Pons (tissue), 1 donor: ENCODE measurements around the gene MDP1.
"Not testable (repeated sequence)": the region's sequence is repeated elsewhere in the genome, so short reads cannot be mapped to it uniquely, and the experiment has no call there.

Experiments used
- DNase-seq: peaks from one replicate; pipeline ENCODE4 v3.0.0-alpha.2; 2016; ENCODE audit warnings: low spot score

MDP1 gene

GRCh38 chr14:24250354-24250753 is 34.5 kb upstream of the MDP1 start:
- no peak for DNase-seq

GRCh38 chr14:24249230-24250021 is 33.6 kb upstream of the MDP1 start:
- DNase-seq, result no peak

GRCh38 chr14:24247422-24247821 is 31.6 kb upstream of the MDP1 start:
- DNase-seq, result no peak

GRCh38 chr14:24246765-24247212 is 30.9 kb upstream of the MDP1 start:
- DNase-seq, result no peak

- DNase-seq, result not testable (repeated sequence)
Measured at GRCh38 chr14:24245350-24245749, 29.5 kb upstream of the MDP1 start.

- peak; percentile 23 for DNase-seq
Measured at GRCh38 chr14:24243336-24243836, 27.5 kb upstream of the MDP1 start.

DNA sequence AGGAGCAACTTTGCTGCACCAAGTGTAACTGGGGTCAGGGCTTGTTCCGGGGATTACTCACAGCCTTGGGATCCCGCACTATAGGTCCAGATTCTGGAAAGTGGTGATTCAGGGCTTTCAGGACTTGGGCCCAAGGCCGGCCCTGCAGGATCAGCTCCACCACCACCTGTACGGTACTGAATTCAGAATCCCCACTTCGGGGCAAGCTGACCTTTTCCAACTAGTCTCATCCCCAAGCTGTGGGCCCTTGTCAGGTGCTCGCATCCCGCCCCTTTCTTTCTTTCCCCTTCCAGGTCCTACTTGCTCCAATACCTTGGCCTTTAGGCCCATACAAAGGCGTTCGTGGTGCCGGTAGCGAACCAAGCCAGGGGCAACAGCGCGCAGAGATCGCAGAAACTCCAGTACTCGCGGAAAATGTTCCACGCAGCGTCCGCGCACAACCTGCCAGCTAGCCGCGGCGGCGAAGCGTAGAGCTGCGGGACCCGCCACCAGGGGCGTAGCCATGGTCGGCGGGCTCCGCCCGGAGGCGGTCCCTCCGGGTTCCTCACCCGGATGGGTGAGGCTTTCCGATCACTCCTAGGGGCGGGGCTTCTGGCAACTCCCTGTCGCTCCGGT is 26.1 kb upstream of the MDP1 start:
- no peak for DNase-seq

DNA sequence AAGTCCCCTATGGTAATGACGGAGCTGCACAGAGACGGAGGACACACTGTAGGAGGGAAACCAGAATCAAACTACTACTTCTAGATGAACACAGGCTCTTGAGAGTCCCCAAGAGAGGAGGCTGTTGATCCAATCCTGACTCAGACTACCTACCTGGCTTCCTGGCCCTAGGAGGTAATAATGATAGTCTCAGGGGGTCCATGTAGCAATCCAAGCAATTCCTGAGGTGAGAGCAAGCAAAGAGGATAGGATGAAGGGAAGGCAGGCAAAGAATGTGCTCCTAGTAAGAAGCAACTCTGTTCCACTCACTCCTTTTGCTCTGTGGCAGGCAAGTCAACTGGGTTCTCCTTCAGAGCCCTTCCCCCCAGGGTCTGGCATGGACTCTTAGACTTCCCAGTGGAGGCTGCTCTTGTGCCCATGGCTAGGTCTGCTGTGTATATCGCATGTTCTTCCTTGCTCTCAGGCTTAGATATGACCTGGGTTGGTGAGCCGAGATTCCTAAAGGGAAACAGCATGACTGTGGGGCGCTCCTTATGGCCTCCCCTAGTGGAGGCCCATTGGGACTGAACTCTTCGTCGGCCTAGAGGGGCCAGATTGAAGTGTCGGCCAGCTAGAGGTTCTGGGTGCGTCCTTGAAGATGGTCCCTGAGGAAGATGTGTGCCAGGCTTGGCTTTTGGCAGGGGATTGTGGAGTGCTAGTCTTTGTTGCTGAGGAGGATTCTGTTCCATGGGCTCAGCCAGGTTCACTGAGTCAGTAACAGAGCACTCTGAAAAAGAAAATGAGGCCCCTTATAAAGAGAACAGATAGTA is 24.4 kb upstream of the MDP1 start:
- no peak for DNase-seq

DNA sequence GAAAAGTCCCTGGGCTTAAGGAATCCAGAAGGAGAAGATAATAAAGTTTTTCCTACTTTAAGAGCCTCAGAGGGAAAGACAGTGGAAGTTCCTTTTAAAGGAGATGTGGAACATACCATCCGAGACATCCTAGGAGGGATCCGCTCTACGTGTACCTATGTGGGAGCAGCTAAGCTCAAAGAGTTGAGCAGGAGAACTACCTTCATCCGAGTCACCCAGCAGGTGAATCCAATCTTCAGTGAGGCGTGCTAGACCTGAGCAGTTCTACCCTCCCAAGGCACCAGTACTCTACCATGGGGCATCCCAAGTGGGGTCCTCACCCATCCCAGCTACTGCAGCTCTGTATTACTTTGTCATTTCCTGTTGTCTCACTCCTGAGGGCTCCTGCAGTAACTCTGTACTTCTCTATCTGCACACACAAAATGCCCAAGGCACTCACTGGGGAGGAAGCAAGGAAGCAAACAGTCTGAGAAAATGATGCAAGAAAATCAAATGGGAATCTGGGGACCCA is 22.7 kb upstream of the MDP1 start:
- DNase-seq, result no peak

DNA sequence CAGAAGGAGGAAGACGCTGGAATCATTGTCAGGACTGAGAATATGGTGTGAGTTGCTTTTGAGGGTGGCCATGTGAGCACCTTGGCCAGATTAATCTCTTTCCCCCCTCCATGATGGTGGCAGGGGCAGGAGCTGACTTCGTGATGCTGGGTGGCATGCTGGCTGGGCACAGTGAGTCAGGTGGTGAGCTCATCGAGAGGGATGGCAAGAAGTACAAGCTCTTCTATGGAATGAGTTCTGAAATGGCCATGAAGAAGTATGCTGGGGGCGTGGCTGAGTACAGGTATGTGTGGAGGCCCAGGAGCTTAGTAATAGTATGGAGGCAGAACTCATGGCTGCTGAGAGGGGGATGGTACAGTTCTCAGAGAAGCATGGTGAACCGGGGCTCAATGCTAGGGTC is 22.3 kb upstream of the MDP1 start:
- no peak for DNase-seq

DNA sequence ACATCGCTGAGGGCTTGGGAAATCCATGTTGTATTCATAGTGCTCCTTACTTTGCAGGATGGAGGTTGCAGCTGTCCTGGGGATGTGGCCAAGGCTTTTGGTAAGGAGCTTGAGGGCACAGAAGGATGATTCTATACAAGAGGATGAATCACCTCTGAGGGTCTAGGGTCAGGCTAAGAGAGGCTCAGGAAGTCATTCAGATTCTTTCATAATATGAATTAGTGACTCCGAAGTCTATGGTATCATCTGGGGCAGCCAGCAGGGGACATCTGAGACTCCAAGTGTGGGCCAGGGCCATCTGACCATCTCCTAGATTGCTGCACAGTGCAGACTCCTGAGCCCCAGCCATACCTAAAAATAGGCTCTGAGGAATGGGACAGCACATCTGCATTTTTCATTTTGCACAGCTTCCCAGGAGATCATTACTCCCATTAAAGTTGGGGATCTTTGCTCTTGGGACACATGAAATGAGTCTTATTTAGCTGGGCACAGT is 21.6 kb upstream of the MDP1 start:
- no peak for DNase-seq

GRCh38 chr14:24236689-24237462 is 21.0 kb upstream of the MDP1 start:
- no peak for DNase-seq

DNA sequence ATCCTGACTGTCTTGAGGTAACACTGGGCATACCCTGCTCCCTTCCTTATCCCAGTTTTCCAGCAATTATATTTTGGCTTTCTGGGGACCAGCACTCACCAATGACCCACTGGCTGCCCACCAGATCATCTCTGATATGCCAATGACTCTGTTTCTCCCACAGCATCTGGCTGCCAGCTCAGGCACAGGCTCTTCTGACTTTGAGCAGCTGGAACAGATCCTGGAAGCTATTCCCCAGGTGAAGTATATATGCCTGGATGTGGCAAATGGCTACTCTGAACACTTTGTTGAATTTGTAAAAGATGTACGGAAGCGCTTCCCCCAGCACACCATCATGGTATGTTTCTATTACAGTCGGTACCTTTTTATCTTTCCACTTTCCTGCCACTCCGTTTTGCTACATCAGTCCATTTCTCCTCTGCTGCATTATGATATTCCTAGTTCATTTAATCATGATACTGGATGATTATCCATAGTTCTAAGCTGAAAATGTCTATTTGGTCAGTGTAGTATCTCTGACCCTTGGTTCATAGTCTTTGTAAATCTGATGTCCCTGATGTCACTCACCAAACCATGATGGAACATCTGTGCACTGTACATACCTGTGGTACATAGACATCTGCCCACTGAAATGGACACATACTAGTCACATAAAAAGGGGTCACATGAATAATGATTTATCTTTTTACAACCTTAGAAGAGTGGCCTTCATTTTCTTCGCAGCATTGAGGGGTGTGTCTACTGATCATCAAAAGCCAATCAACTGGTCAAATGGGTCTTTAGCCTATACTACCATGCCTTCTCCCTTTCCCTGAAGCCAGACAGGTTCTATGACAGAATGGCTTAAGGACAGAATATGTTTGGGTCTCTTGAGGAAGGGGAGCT is 20.2 kb upstream of the MDP1 start:
- DNase-seq, result no peak

- DNase-seq, result no peak
Measured at GRCh38 chr14:24234095-24235005, 18.5 kb upstream of the MDP1 start.

- DNase-seq, result no peak
Measured at GRCh38 chr14:24233538-24233866, 17.6 kb upstream of the MDP1 start.

- DNase-seq, result no peak
Measured at GRCh38 chr14:24232645-24233537, 17.0 kb upstream of the MDP1 start, which contains the start of gene GMPR2. TSS of gene GMPR2 (plus strand) at chr14:24232929. CDS start at chr14:24233254, 325 bp downstream.

- peak; percentile 95 for DNase-seq
Measured at GRCh38 chr14:24232121-24232644, 16.3 kb upstream of the MDP1 start, which contains the start of gene NEDD8. TSS of gene NEDD8 (minus strand) at chr14:24232367. CDS start at chr14:24232267, 100 bp downstream.
